HCT116 (cell line): Measurements from ENCODE around the gene EID2B.

Source experiments
- CTCF ChIP-seq, 3 experiments: fragments of 200-600 bp in 1 of 3; sonication (generic) in 1 of 3; IDR thresholded peaks in 2 of 3; conservative IDR thresholded peaks in 1 of 3; 2 replicates each; pipeline ENCODE4 v1.5.1; 2012 to 2017; ENCODE audit warnings: low read depth in 2 of 3, low read length in 2 of 3, antibody characterized with exemption in 1 of 3, borderline replicate concordance in 1 of 3, control low read depth in 1 of 3, mild to moderate bottlenecking in 1 of 3, mixed read lengths in 1 of 3, mixed run types in 1 of 3, moderate library complexity in 1 of 3; ENCODE audit not compliant: insufficient read depth in 1 of 3
- JUND ChIP-seq: IDR thresholded peaks from 2 replicates; pipeline ENCODE4 v1.6.1; 2012
- POLR2A ChIP-seq: IDR thresholded peaks from 2 replicates; pipeline ENCODE4 v1.7.0; 2011; ENCODE audit warnings: borderline replicate concordance; ENCODE audit not compliant: insufficient read depth, insufficient read length; ENCODE audit errors: extremely low read depth
- POLR2AphosphoS5 ChIP-seq: IDR thresholded peaks from 2 replicates; pipeline ENCODE4 v1.6.1; 2011; ENCODE audit warnings: mild to moderate bottlenecking, low read depth, low read length, moderate library complexity

DNA sequence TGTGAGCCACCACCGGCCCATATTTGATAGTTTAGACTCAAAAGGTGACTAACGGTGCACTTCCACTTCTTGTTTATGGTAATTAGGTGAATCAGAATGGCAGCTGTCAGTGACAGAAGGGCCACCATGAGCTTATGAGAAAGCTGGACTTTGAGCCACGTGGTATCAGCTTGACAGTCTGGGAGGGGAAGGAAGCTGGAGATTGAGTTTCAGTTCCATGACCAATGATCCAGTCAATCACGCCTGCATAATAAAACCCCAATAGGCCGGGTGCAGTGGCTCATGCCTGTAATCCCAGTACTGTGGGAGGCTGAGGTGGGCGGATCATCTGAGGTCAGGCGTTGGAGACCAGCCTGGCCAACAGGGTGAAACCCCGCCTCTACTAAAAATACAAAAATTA, 8.2 kb downstream of the EID2B start:
- no peak for TF ChIP-seq CTCF (IDR thresholded peaks at IDR 0.05 in 2 of 3, conservative IDR thresholded peaks at IDR 0.05 in 1 of 3; ENCODE audit: borderline replicate concordance in 1 of 3, insufficient read depth in 1 of 3, low read depth in 2 of 3, low read length in 2 of 3)
- no peak for TF ChIP-seq POLR2AphosphoS5
- TF ChIP-seq POLR2A = no peak
- TF ChIP-seq JUND = no peak
